HEK293 (cell line): ENCODE data around the gene HSPG2.

ENCODE experiments used
- CTCF ChIA-PET: fragments of 350-600 bp; formaldehyde crosslinking; extraction: SDS; loops from one replicate; lab custom pipeline; 2021; ENCODE audit warnings: antibody characterized with exemption; lab: Yijun Ruan, JAX
- POLR2A ChIA-PET: fragments of 300-600 bp; formaldehyde crosslinking; extraction: SDS; loops from one replicate; lab custom pipeline; 2020; ENCODE audit warnings: antibody characterized with exemption, inconsistent platforms; lab: Yijun Ruan, JAX
- H3K27ac ChIP-seq: fragments of 200-500 bp; sonication (Bioruptor generic); 2 replicates; pipeline ENCODE4 v1.5.1; 2014; ENCODE audit warnings: low read depth, low read length, control low read depth, inconsistent platforms; ENCODE audit errors: extremely low read depth
- H3K36me3 ChIP-seq, 2 experiments: fragments of 200-500 bp in 1 of 2; sonication (Bioruptor generic) in 1 of 2; 1 replicate in 1 of 2; 2 replicates in 1 of 2; pipeline ENCODE4 v1.5.1; 2014 to 2017; ENCODE audit warnings: inconsistent platforms in 2 of 2, low read length in 2 of 2; ENCODE audit not compliant: control insufficient read depth in 2 of 2, insufficient read depth in 1 of 2
- H3K4me1 ChIP-seq: fragments of 200-500 bp; sonication (Bioruptor generic); 2 replicates; pipeline ENCODE4 v1.5.1; 2014; ENCODE audit warnings: mild to moderate bottlenecking, low read length, inconsistent platforms; ENCODE audit not compliant: control insufficient read depth, insufficient read depth
- H3K4me3 ChIP-seq: 2 replicates; pipeline ENCODE4 v1.5.1; 2011; ENCODE audit warnings: low read depth, mild to moderate bottlenecking, control low read depth, low read length, moderate library complexity
- H3K9me3 ChIP-seq: fragments of 200-500 bp; sonication (Bioruptor generic); 2 replicates; pipeline ENCODE4 v1.5.1; 2014; ENCODE audit warnings: low read depth, low read length, inconsistent platforms; ENCODE audit not compliant: control insufficient read depth, insufficient read depth
- GLI2 ChIP-seq: fragments of 450-650 bp; formaldehyde crosslinking; IDR thresholded peaks from 2 replicates; pipeline ENCODE4; 2017; ENCODE audit warnings: missing biosample characterization, missing genetic modification characterization, low read depth, borderline replicate concordance
- MEIS1 ChIP-seq: sonication (generic); formaldehyde crosslinking; IDR thresholded peaks from 2 replicates; pipeline ENCODE4 v1.8.1; 2022; ENCODE audit warnings: missing genetic modification reagents, mild to moderate bottlenecking, borderline replicate concordance
- MZF1 ChIP-seq: fragments of 450-650 bp; formaldehyde crosslinking; IDR thresholded peaks from 2 replicates; pipeline ENCODE4 v1.5.1; 2017; ENCODE audit warnings: missing biosample characterization, missing genetic modification characterization, borderline replicate concordance
- SP2 ChIP-seq: fragments of 450-650 bp; formaldehyde crosslinking; IDR thresholded peaks from 2 replicates; pipeline ENCODE4 v1.5.1; 2016; ENCODE audit warnings: missing biosample characterization, missing genetic modification characterization
- SP7 ChIP-seq: fragments of 450-650 bp; formaldehyde crosslinking; IDR thresholded peaks from 2 replicates; pipeline ENCODE4 v1.5.1; 2016; ENCODE audit warnings: missing biosample characterization, missing genetic modification characterization
- ZNF140 ChIP-seq: fragments of 450-650 bp; formaldehyde crosslinking; IDR thresholded peaks from 2 replicates; pipeline ENCODE4 v1.5.1; 2016; ENCODE audit warnings: missing biosample characterization, missing genetic modification characterization
- ZNF175 ChIP-seq: fragments of 450-650 bp; formaldehyde crosslinking; IDR thresholded peaks from 2 replicates; pipeline ENCODE4 v1.5.1; 2016; ENCODE audit warnings: missing biosample characterization, missing genetic modification characterization
- ZNF266 ChIP-seq: fragments of 450-650 bp; formaldehyde crosslinking; IDR thresholded peaks from 2 replicates; pipeline ENCODE4 v1.5.1; 2016; ENCODE audit warnings: missing biosample characterization, missing genetic modification characterization, low read depth
- ZNF274 ChIP-seq, 2 experiments: fragments of 200-500 bp in 1 of 2; fragments of 450-650 bp in 1 of 2; sonication (Bioruptor generic) in 1 of 2; formaldehyde crosslinking in 1 of 2; IDR thresholded peaks; 2 replicates each; pipeline versions ENCODE4 v1.5.1 to v1.6.1; 2014 to 2016; ENCODE audit warnings: borderline replicate concordance in 1 of 2, inconsistent platforms in 1 of 2, low read length in 1 of 2, missing biosample characterization in 1 of 2, missing genetic modification characterization in 1 of 2
- ZNF350 ChIP-seq: fragments of 450-650 bp; formaldehyde crosslinking; IDR thresholded peaks from 2 replicates; pipeline ENCODE4 v1.5.0; 2017; ENCODE audit warnings: missing biosample characterization, mild to moderate bottlenecking, missing genetic modification characterization
- ZNF394 ChIP-seq: fragments of 450-650 bp; formaldehyde crosslinking; IDR thresholded peaks from 2 replicates; pipeline ENCODE4 v1.5.1; 2016; ENCODE audit warnings: missing biosample characterization, missing genetic modification characterization, mild to moderate bottlenecking, moderate library complexity, borderline replicate concordance
- ZNF561 ChIP-seq: fragments of 450-650 bp; IDR thresholded peaks from 2 replicates; pipeline ENCODE4 v1.5.1; 2018; ENCODE audit warnings: missing biosample characterization, missing genetic modification characterization, borderline replicate concordance
- ZNF600 ChIP-seq: fragments of 450-650 bp; formaldehyde crosslinking; IDR thresholded peaks from 2 replicates; pipeline ENCODE4 v1.5.1; 2016; ENCODE audit warnings: missing biosample characterization, missing genetic modification characterization
- ZNF629 ChIP-seq: fragments of 450-650 bp; formaldehyde crosslinking; IDR thresholded peaks from 2 replicates; pipeline ENCODE4 v1.5.1; 2017; ENCODE audit warnings: missing biosample characterization, missing genetic modification characterization
- ZNF658 ChIP-seq: fragments of 450-650 bp; formaldehyde crosslinking; IDR thresholded peaks from 2 replicates; pipeline ENCODE4; 2016; ENCODE audit warnings: missing biosample characterization, missing genetic modification characterization
- ZNF660 ChIP-seq: fragments of 450-650 bp; IDR thresholded peaks from 2 replicates; pipeline ENCODE4 v1.5.1; 2018; ENCODE audit warnings: missing biosample characterization, mild to moderate bottlenecking, missing genetic modification characterization
- ZNF785 ChIP-seq: fragments of 450-650 bp; formaldehyde crosslinking; IDR thresholded peaks from 2 replicates; pipeline ENCODE4 v1.5.1; 2016; ENCODE audit warnings: missing biosample characterization, missing genetic modification characterization
- ZNF791 ChIP-seq: fragments of 450-650 bp; formaldehyde crosslinking; IDR thresholded peaks from 2 replicates; pipeline ENCODE4 v1.5.1; 2016; ENCODE audit warnings: missing biosample characterization, missing genetic modification characterization
- ZNF830 ChIP-seq: fragments of 450-650 bp; IDR thresholded peaks from 2 replicates; pipeline ENCODE4 v1.5.0; 2018; ENCODE audit warnings: missing biosample characterization, missing genetic modification characterization, low read depth, mild to moderate bottlenecking, moderate library complexity
- ZSCAN16 ChIP-seq: fragments of 450-650 bp; formaldehyde crosslinking; IDR thresholded peaks from 2 replicates; pipeline ENCODE4 v1.5.1; 2016; ENCODE audit warnings: missing biosample characterization, missing genetic modification characterization
- TF ChIP-seq, protein P1 (sequence below): fragments of 450-650 bp; IDR thresholded peaks from 2 replicates; pipeline ENCODE4 v1.5.1; 2018; ENCODE audit warnings: missing biosample characterization, missing genetic modification characterization
- TF ChIP-seq, protein P2 (sequence below): fragments of 450-650 bp; formaldehyde crosslinking; IDR thresholded peaks from 2 replicates; pipeline ENCODE4 v1.5.1; 2017; ENCODE audit warnings: missing biosample characterization, missing genetic modification characterization
- TF ChIP-seq, protein P3 (sequence below): fragments of 450-650 bp; formaldehyde crosslinking; IDR thresholded peaks from 2 replicates; pipeline ENCODE4 v1.5.1; 2017; ENCODE audit warnings: missing biosample characterization, missing genetic modification characterization
- TF ChIP-seq, protein P4 (sequence below): fragments of 450-650 bp; formaldehyde crosslinking; IDR thresholded peaks from 2 replicates; pipeline ENCODE4 v1.5.1; 2016; ENCODE audit warnings: missing biosample characterization, missing genetic modification characterization
- TF ChIP-seq, protein P5 (sequence below): fragments of 450-650 bp; formaldehyde crosslinking; IDR thresholded peaks from 2 replicates; pipeline ENCODE4 v1.5.1; 2016; ENCODE audit warnings: missing biosample characterization, missing genetic modification characterization, borderline replicate concordance

Gene HSPG2

DNA sequence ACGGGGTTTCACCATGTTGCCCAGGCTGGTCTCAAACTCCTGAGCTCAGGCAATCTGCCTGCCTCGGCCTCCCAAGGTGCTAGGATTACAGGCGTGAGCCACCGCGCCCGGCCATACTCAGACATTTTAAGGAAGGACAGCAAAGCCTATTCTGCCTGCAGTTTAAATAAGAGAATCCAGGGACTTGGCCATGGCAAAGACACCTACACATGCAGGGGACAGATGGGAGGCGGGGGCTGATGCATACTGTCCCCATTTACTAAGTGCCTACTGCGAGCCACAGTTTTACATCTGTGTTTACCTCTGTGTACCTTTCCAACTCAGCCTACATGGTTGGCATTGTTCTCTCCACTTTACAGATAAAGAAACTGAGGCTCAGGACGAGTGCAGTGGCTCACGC is 99.6 kb downstream of the HSPG2 start:
- ChIA-PET CTCF (no interaction called here), POLR2A (interaction anchor here (0.7 kb wide), 1 partner anchor 9 kb away, joined by 7 read pairs; no protein-coding TSS in a partner anchor)
- Histone ChIP-seq H3K27ac (no peak overlapping the region), H3K4me3 (no peak overlapping the region), H3K4me1 (no peaks in the 10 kb centered on the region), H3K9me3 (no peaks in the 10 kb centered on the region), H3K36me3 (peaks cover 0 to 71% of the 10 kb centered on the region in 2 experiments; a peak in 2 of 3 replicates)
- TF ChIP-seq ZNF561 (tag by site-specific recombination) (no peak), ZNF830 (no peak), SP7 (tag by site-specific recombination) (no peak), GLI2 (tag by site-specific recombination) (no peak), ZNF350 (tag by site-specific recombination) (no peak), ZNF629 (tag by site-specific recombination) (no peak), ZNF266 (tag by site-specific recombination) (no peak), MEIS1 (CRISPR knock-in tag) (no peak), ZNF791 (tag by site-specific recombination) (no peak), SP2 (tag by site-specific recombination) (no peak), ZNF274 (IDR thresholded peaks at IDR 0.05; ENCODE audit: low read length) (no peak), ZNF274 (tag by site-specific recombination; IDR thresholded peaks at IDR 0.05; ENCODE audit: borderline replicate concordance) (no peak), ZSCAN16 (tag by site-specific recombination) (no peak)
- TF ChIP-seq, protein P1, sequence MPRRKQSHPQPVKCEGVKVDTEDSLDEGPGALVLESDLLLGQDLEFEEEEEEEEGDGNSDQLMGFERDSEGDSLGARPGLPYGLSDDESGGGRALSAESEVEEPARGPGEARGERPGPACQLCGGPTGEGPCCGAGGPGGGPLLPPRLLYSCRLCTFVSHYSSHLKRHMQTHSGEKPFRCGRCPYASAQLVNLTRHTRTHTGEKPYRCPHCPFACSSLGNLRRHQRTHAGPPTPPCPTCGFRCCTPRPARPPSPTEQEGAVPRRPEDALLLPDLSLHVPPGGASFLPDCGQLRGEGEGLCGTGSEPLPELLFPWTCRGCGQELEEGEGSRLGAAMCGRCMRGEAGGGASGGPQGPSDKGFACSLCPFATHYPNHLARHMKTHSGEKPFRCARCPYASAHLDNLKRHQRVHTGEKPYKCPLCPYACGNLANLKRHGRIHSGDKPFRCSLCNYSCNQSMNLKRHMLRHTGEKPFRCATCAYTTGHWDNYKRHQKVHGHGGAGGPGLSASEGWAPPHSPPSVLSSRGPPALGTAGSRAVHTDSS (tag by site-specific recombination), result no peak
- TF ChIP-seq, protein P2, sequence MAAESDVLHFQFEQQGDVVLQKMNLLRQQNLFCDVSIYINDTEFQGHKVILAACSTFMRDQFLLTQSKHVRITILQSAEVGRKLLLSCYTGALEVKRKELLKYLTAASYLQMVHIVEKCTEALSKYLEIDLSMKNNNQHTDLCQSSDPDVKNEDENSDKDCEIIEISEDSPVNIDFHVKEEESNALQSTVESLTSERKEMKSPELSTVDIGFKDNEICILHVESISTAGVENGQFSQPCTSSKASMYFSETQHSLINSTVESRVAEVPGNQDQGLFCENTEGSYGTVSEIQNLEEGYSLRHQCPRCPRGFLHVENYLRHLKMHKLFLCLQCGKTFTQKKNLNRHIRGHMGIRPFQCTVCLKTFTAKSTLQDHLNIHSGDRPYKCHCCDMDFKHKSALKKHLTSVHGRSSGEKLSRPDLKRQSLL (tag by site-specific recombination), result no peak
- TF ChIP-seq, protein P3, sequence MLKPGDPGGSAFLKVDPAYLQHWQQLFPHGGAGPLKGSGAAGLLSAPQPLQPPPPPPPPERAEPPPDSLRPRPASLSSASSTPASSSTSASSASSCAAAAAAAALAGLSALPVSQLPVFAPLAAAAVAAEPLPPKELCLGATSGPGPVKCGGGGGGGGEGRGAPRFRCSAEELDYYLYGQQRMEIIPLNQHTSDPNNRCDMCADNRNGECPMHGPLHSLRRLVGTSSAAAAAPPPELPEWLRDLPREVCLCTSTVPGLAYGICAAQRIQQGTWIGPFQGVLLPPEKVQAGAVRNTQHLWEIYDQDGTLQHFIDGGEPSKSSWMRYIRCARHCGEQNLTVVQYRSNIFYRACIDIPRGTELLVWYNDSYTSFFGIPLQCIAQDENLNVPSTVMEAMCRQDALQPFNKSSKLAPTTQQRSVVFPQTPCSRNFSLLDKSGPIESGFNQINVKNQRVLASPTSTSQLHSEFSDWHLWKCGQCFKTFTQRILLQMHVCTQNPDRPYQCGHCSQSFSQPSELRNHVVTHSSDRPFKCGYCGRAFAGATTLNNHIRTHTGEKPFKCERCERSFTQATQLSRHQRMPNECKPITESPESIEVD (tag by site-specific recombination), result no peak
- TF ChIP-seq, protein P4, sequence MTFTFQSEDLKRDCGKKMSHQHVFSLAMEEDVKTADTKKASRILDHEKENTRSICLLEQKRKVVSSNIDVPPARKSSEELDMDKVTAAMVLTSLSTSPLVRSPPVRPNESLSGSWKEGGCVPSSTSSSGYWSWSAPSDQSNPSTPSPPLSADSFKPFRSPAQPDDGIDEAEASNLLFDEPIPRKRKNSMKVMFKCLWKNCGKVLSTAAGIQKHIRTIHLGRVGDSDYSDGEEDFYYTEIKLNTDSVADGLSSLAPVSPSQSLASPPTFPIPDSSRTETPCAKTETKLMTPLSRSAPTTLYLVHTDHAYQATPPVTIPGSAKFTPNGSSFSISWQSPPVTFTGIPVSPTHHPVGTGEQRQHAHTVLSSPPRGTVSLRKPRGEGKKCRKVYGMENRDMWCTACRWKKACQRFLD (tag by site-specific recombination), result no peak

DNA sequence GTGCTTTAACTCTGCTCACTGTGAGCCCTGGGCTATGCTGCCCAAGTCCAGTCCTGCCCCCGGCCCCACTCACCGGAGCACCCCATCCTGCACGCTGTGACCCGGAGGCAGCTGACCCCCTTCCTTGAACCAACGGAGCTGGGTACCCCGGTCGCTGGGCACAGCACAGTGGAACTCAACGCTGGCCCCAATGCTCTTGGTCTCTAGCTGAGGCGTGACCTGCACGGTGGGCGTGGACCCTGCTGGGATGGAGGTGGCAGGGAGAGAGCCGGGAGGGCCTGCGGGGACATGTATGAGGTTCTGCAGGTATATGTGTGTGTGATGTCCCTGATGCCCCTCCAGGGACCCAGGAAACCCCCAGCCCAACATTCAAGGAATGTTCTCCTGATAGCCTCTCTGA is 100.4 kb downstream of the HSPG2 start:
- ChIA-PET POLR2A (no interaction called here), CTCF (interaction anchor here (0.6 kb wide), 1 partner anchor 9 kb away, joined by 3 read pairs; no protein-coding TSS in a partner anchor)
- H3K36me3 ChIP-seq, result peaks cover 0 to 71% of the 10 kb centered on the region in 2 experiments; a peak in 2 of 3 replicates
- no peak overlapping the region for H3K4me3 ChIP-seq
- TF ChIP-seq, protein P5, sequence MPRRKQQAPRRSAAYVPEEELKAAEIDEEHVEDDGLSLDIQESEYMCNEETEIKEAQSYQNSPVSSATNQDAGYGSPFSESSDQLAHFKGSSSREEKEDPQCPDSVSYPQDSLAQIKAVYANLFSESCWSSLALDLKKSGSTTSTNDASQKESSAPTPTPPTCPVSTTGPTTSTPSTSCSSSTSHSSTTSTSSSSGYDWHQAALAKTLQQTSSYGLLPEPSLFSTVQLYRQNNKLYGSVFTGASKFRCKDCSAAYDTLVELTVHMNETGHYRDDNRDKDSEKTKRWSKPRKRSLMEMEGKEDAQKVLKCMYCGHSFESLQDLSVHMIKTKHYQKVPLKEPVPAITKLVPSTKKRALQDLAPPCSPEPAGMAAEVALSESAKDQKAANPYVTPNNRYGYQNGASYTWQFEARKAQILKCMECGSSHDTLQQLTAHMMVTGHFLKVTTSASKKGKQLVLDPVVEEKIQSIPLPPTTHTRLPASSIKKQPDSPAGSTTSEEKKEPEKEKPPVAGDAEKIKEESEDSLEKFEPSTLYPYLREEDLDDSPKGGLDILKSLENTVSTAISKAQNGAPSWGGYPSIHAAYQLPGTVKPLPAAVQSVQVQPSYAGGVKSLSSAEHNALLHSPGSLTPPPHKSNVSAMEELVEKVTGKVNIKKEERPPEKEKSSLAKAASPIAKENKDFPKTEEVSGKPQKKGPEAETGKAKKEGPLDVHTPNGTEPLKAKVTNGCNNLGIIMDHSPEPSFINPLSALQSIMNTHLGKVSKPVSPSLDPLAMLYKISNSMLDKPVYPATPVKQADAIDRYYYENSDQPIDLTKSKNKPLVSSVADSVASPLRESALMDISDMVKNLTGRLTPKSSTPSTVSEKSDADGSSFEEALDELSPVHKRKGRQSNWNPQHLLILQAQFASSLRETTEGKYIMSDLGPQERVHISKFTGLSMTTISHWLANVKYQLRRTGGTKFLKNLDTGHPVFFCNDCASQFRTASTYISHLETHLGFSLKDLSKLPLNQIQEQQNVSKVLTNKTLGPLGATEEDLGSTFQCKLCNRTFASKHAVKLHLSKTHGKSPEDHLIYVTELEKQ (tag by site-specific recombination), result no peak
- TF ChIP-seq, protein P2 (tag by site-specific recombination), result no peak
- no peak for TF ChIP-seq ZNF791 (tag by site-specific recombination)
- TF ChIP-seq ZNF394 (tag by site-specific recombination), result no peak
- TF ChIP-seq ZNF658 (tag by site-specific recombination), result no peak
- no peak for TF ChIP-seq ZNF140 (tag by site-specific recombination)
- no peak for TF ChIP-seq ZNF175 (tag by site-specific recombination)
- no peak for TF ChIP-seq ZNF660 (tag by site-specific recombination)
- TF ChIP-seq MZF1 (tag by site-specific recombination), result no peak
- no peak for TF ChIP-seq ZNF785 (tag by site-specific recombination)
- no peak for TF ChIP-seq ZNF600 (tag by site-specific recombination)
- H3K9me3 ChIP-seq, result no peaks in the 10 kb centered on the region
- H3K4me1 ChIP-seq, result no peaks in the 10 kb centered on the region
- H3K27ac ChIP-seq, result no peak overlapping the region
